Tibial artery (tissue), 4 donors: ENCODE measurements around the gene NAT8L.

Source experiments
- DNase-seq, 2 donors: peaks; one replicate each; pipeline ENCODE4 v3.0.0-alpha.2; 2019
- H3K27ac ChIP-seq, 2 donors: fragments of 200-600 bp; sonication (generic) in 1 of 2; 1 replicate in 1 of 2; 2 replicates in 1 of 2; pipeline ENCODE4 v1.5.1; 2018 to 2019; ENCODE audit warnings: mild to moderate bottlenecking in 1 of 2
- H3K27me3 ChIP-seq, 2 donors: fragments of 200-600 bp; sonication (generic) in 1 of 2; one replicate each; pipeline versions ENCODE4 v1.5.1 to v1.6.0; 2016 to 2019
- H3K36me3 ChIP-seq, 3 donors: fragments of 200-600 bp; sonication (generic) in 2 of 3; one replicate each; pipeline ENCODE4 v1.5.1; 2016 to 2019; ENCODE audit warnings: mild to moderate bottlenecking in 2 of 3
- H3K4me1 ChIP-seq, 4 donors: fragments of 200-600 bp; sonication (generic) in 2 of 4; 1 replicate in 3 of 4; 2 replicates in 1 of 4; pipeline ENCODE4 v1.5.1; 2016 to 2019
- H3K4me3 ChIP-seq, 2 donors: fragments of 200-600 bp; sonication (generic) in 1 of 2; 1 replicate in 1 of 2; 2 replicates in 1 of 2; pipeline ENCODE4 v1.5.1; 2018 to 2019; ENCODE audit warnings: mild to moderate bottlenecking in 2 of 2
- H3K9me3 ChIP-seq, 3 donors: fragments of 200-600 bp; sonication (generic) in 1 of 3; one replicate each; pipeline ENCODE4 v1.5.1; 2016 to 2019
- CTCF ChIP-seq, 2 experiments: fragments of 200-600 bp in 1 of 2; fragments of 450-650 bp in 1 of 2; IDR thresholded peaks; one replicate each; pipeline ENCODE4 v1.5.1; 2017 to 2019; ENCODE audit warnings: antibody characterized with exemption in 2 of 2, mild to moderate bottlenecking in 1 of 2, moderate library complexity in 1 of 2
- intact Hi-C: fragments of 100-400 bp; cut with DNase I; formaldehyde crosslinking; loops from one replicate; pipeline ENCODE4 v1.15.0; 2023; ENCODE audit warnings: low total_unique reads

The NAT8L gene

GRCh38 chr4:2085496-2085901, 26.4 kb downstream of the NAT8L start:
- no peak for TF ChIP-seq CTCF (IDR thresholded peaks at IDR 0.05)
- Histone ChIP-seq H3K4me1 (no peaks in the 10 kb centered on the region), H3K36me3 (no peaks in the 10 kb centered on the region), H3K27me3 (no peaks in the 10 kb centered on the region), H3K4me3 (no peak overlapping the region), H3K9me3 (no peaks in the 10 kb centered on the region), H3K27ac (no peak overlapping the region)
- DNase-seq, result peak in 1 of 2 donors; percentile 24
- intact Hi-C loops, result no loop called here

- Histone ChIP-seq H3K27me3 (no peaks in the 10 kb centered on the region), H3K36me3 (no peaks in the 10 kb centered on the region), H3K4me3 (no peak overlapping the region), H3K9me3 (no peaks in the 10 kb centered on the region), H3K27ac (no peak overlapping the region), H3K4me1 (no peaks in the 10 kb centered on the region)
- DNase-seq, result no peak
- TF ChIP-seq CTCF (IDR thresholded peaks at IDR 0.05), result no peak
- intact Hi-C loops, result no loop called here
These were observed 28.0 kb downstream of the NAT8L start for GRCh38 chr4:2087170-2087569.

- H3K4me1 ChIP-seq, result no peaks in the 10 kb centered on the region
- intact Hi-C loops, result no loop called here
- DNase-seq, result no peak
- no peak overlapping the region for H3K27ac ChIP-seq
- H3K36me3 ChIP-seq, result no peaks in the 10 kb centered on the region
- no peak overlapping the region for H3K4me3 ChIP-seq
- no peak for TF ChIP-seq CTCF (IDR thresholded peaks at IDR 0.05)
- no peaks in the 10 kb centered on the region for H3K9me3 ChIP-seq
- no peaks in the 10 kb centered on the region for H3K27me3 ChIP-seq
These were observed 30.1 kb downstream of the NAT8L start for GRCh38 chr4:2089222-2089621.

- TF ChIP-seq CTCF (IDR thresholded peaks at IDR 0.05), result no peak
- no peaks in the 10 kb centered on the region for H3K36me3 ChIP-seq
- H3K4me3 ChIP-seq, result no peak overlapping the region
- H3K9me3 ChIP-seq, result no peaks in the 10 kb centered on the region
- intact Hi-C loops, result no loop called here
- H3K27ac ChIP-seq, result no peak overlapping the region
- no peaks in the 10 kb centered on the region for H3K4me1 ChIP-seq
- DNase-seq, result no peak
- no peaks in the 10 kb centered on the region for H3K27me3 ChIP-seq
These were observed 31.5 kb downstream of the NAT8L start for GRCh38 chr4:2090642-2091041.

- peak in 1 of 2 donors; percentile 64 for DNase-seq
- H3K36me3 ChIP-seq, result peaks cover 0 to 2% (median 0%) of the 10 kb centered on the region in 3 donors
- H3K27me3 ChIP-seq, result no peaks in the 10 kb centered on the region
- H3K27ac ChIP-seq, result no peak overlapping the region
- intact Hi-C loops, result no loop called here
- no peak for TF ChIP-seq CTCF (IDR thresholded peaks at IDR 0.05)
- H3K4me1 ChIP-seq, result no peaks in the 10 kb centered on the region
- no peak overlapping the region for H3K4me3 ChIP-seq
- H3K9me3 ChIP-seq, result peaks cover 0 to 11% (median 6%) of the 10 kb centered on the region in 3 donors
These were observed 33.0 kb downstream of the NAT8L start for GRCh38 chr4:2091990-2092668.

GRCh38 chr4:2092669-2093053, 33.5 kb downstream of the NAT8L start:
- Histone ChIP-seq H3K4me1 (no peaks in the 10 kb centered on the region), H3K27me3 (no peaks in the 10 kb centered on the region), H3K36me3 (peaks cover 0 to 4% (median 0%) of the 10 kb centered on the region in 3 donors), H3K27ac (no peak overlapping the region), H3K4me3 (no peak overlapping the region), H3K9me3 (peaks cover 0 to 11% (median 6%) of the 10 kb centered on the region in 3 donors)
- intact Hi-C loops, result no loop called here
- no peak for DNase-seq
- no peak for TF ChIP-seq CTCF (IDR thresholded peaks at IDR 0.05)
